Keratinocyte (primary cell): ENCODE measurements around the gene RBM19. TPM values are rescaled to one million over a fixed set of nuclear protein-coding genes. Genes with fewer than 3 reads are reported as not detected.

Experiments
- DNase-seq: peaks from one replicate; pipeline ENCODE4 v3.0.0-alpha.2; 2011; ENCODE audit warnings: low read depth, missing footprints, low spot score
- FAIRE-seq: peaks from 2 replicates; lab custom pipeline; 2011; peaks lifted over from hg19 to GRCh38; lab: Jason Lieb, UNC
- H2AFZ ChIP-seq: 2 replicates; pipeline ENCODE4 v1.6.0; 2012; ENCODE audit warnings: low read length, control low read depth, inconsistent platforms; ENCODE audit not compliant: control insufficient read depth
- H3K27ac ChIP-seq: 2 replicates; pipeline ENCODE4 v1.5.1; 2011; ENCODE audit warnings: low read length; ENCODE audit not compliant: control insufficient read depth, insufficient read depth
- H3K27me3 ChIP-seq: 3 replicates; pipeline ENCODE4 v1.6.0; 2011; ENCODE audit warnings: low read length; ENCODE audit not compliant: control insufficient read depth, insufficient read depth; ENCODE audit errors: extremely low read depth
- H3K36me3 ChIP-seq, 2 experiments: 2 replicates in 1 of 2; 3 replicates in 1 of 2; pipeline ENCODE4 v1.5.1; 2011; ENCODE audit warnings: low read length in 2 of 2, mild to moderate bottlenecking in 1 of 2; ENCODE audit not compliant: control insufficient read depth in 2 of 2, insufficient read depth in 2 of 2; ENCODE audit errors: extremely low read depth in 1 of 2
- H3K4me1 ChIP-seq: 3 replicates; pipeline ENCODE4 v1.5.1; 2011; ENCODE audit warnings: low read length; ENCODE audit not compliant: control insufficient read depth, insufficient read depth; ENCODE audit errors: extremely low read depth
- H3K4me2 ChIP-seq: 3 replicates; pipeline ENCODE4 v1.6.0; 2011; ENCODE audit warnings: low read depth, low read length; ENCODE audit not compliant: control insufficient read depth, insufficient read depth; ENCODE audit errors: extremely low read depth
- H3K4me3 ChIP-seq, 3 experiments: fragments of 200-600 bp in 1 of 3; sonication (generic) in 1 of 3; 2 replicates in 2 of 3; 3 replicates in 1 of 3; pipeline ENCODE4 v1.5.1; 2011 to 2016; ENCODE audit warnings: low read length in 3 of 3, mild to moderate bottlenecking in 3 of 3, control low read depth in 2 of 3, inconsistent platforms in 1 of 3, low read depth in 1 of 3, mixed read lengths in 1 of 3, mixed run types in 1 of 3, moderate library complexity in 1 of 3; ENCODE audit not compliant: control insufficient read depth in 2 of 3, insufficient read depth in 2 of 3; ENCODE audit errors: extremely low read depth in 1 of 3
- H3K79me2 ChIP-seq: 2 replicates; pipeline ENCODE4 v1.6.0; 2012; ENCODE audit warnings: low read length; ENCODE audit not compliant: control insufficient read depth, insufficient read depth
- H3K9ac ChIP-seq: 3 replicates; pipeline ENCODE4 v1.6.0; 2011; ENCODE audit warnings: low read length; ENCODE audit not compliant: control insufficient read depth, insufficient read depth; ENCODE audit errors: extremely low read depth
- H3K9me1 ChIP-seq: 3 replicates; pipeline ENCODE4 v1.6.0; 2011; ENCODE audit warnings: low read length; ENCODE audit not compliant: control insufficient read depth, insufficient read depth; ENCODE audit errors: extremely low read depth
- H3K9me3 ChIP-seq: 2 replicates; pipeline ENCODE4 v1.5.1; 2012; ENCODE audit warnings: low read depth, low read length; ENCODE audit not compliant: control insufficient read depth
- H4K20me1 ChIP-seq: 3 replicates; pipeline ENCODE4 v1.6.0; 2011; ENCODE audit warnings: low read length; ENCODE audit not compliant: control insufficient read depth, insufficient read depth; ENCODE audit errors: extremely low read depth
- EZH2 ChIP-seq: IDR thresholded peaks from one replicate; pipeline ENCODE4 v1.6.1; 2012; ENCODE audit warnings: inconsistent platforms, mild to moderate bottlenecking, low read length, moderate library complexity
- dilution Hi-C: fragments of 300-500 bp; cut with MboI; formaldehyde crosslinking; loops from one replicate; pipeline ENCODE4 v1.7.0; 2020; ENCODE audit warnings: low sequenced_read_pairs; ENCODE audit not compliant: extremely low pct_ligation_motif_present
- polyA plus RNA-seq, 5 experiments: library from polyadenylated mRNA; depleted of rRNA in 3 of 5; stranded (reverse) in 3 of 5; stranded (forward) in 1 of 5; unstranded in 1 of 5; fragments of >200 nt; gene quantifications; 1 replicate in 1 of 5; 2 replicates in 3 of 5; 3 replicates in 1 of 5; pipeline versions ENCODE4 v1.2.1 to v1.2.3, GENCODE V29; 2011 to 2012; ENCODE audit warnings: missing spikeins in 2 of 5, low read depth in 1 of 5, low replicate concordance in 1 of 5
- TF ChIP-seq, protein P1 (sequence below), 3 experiments: IDR thresholded peaks in 1 of 3; conservative IDR thresholded peaks in 1 of 3; optimal IDR thresholded peaks in 1 of 3; 2 replicates in 2 of 3; 3 replicates in 1 of 3; pipeline versions ENCODE3 to v1.5.1; 2011; ENCODE audit warnings: low read length in 3 of 3, mild to moderate bottlenecking in 3 of 3, moderate library complexity in 2 of 3, control low read depth in 1 of 3, inconsistent platforms in 1 of 3; ENCODE audit not compliant: insufficient read depth in 2 of 3; ENCODE audit errors: extremely low read depth in 1 of 3

Gene RBM19
- polyA plus RNA-seq, 1 donor (not counting 4 experiments of a cell fraction or from before 2014, with no cell fraction given) = 14.6 TPM

DNA sequence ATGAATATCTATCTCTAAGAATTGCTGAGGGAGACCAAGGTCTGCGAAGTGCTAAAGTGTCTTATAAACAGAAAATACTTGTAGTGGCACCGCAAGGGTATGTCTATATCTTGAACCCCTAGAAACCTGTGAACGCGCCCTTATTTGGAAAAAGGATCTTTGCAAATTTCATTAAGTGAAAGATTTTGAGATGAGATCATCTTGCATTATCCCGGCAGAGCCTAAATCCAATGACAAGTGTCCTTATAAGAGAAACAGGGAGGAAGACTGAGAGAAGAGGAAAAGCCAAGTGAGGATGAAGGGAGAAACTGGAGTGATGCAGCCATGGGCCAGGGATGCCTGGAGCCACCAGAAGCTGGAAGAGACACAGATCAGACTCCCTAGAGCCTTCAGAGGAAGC, 27.7 kb downstream of the RBM19 start:
- Histone ChIP-seq H3K9ac (no peak overlapping the region), H3K4me1 (no peaks in the 10 kb centered on the region), H2AFZ (no peak overlapping the region), H4K20me1 (no peaks in the 10 kb centered on the region), H3K79me2 (no peaks in the 10 kb centered on the region), H3K9me1 (no peaks in the 10 kb centered on the region), H3K27ac (no peak overlapping the region), H3K36me3 (peaks cover 23 to 38% of the 10 kb centered on the region in 2 experiments), H3K9me3 (no peaks in the 10 kb centered on the region), H3K4me2 (no peak overlapping the region), H3K27me3 (no peaks in the 10 kb centered on the region), H3K4me3 (no peak overlapping the region)
- dilution Hi-C loops = no loop called here
- DNase-seq = no peak
- TF ChIP-seq, protein P1, sequence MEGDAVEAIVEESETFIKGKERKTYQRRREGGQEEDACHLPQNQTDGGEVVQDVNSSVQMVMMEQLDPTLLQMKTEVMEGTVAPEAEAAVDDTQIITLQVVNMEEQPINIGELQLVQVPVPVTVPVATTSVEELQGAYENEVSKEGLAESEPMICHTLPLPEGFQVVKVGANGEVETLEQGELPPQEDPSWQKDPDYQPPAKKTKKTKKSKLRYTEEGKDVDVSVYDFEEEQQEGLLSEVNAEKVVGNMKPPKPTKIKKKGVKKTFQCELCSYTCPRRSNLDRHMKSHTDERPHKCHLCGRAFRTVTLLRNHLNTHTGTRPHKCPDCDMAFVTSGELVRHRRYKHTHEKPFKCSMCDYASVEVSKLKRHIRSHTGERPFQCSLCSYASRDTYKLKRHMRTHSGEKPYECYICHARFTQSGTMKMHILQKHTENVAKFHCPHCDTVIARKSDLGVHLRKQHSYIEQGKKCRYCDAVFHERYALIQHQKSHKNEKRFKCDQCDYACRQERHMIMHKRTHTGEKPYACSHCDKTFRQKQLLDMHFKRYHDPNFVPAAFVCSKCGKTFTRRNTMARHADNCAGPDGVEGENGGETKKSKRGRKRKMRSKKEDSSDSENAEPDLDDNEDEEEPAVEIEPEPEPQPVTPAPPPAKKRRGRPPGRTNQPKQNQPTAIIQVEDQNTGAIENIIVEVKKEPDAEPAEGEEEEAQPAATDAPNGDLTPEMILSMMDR (optimal IDR thresholded peaks at IDR 0.05 in 1 of 3, IDR thresholded peaks at IDR 0.05 in 1 of 3, conservative IDR thresholded peaks at IDR 0.05 in 1 of 3; ENCODE audit: extremely low read depth in 1 of 3, insufficient read depth in 2 of 3, low read length in 3 of 3) = no peak
- FAIRE-seq = no peak

DNA sequence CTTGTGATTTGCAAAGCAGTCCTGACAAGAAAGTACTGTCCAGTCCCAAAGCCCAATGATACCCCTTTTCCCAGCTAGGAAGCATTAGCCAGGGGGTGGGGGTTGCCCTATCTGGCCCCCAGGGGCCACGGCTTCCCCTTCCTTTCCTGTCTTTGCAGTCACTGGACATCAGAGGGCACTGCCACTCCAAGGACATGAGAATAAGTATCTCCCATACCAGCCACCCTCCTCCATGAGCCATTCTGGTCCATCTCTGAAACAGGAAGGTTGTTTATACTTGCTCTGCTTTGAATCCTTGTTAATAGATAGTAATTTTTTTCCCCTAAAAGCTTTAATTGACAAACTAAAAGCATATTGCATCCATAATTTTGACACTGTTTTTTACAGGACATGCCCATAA, 29.7 kb downstream of the RBM19 start:
- dilution Hi-C loops = no loop called here

More for the DNA sequence above, 29.7 kb downstream of the RBM19 start:
- no peak overlapping the region for H3K4me2 ChIP-seq
- no peaks in the 10 kb centered on the region for H3K79me2 ChIP-seq
- no peak overlapping the region for H3K9ac ChIP-seq
- no peaks in the 10 kb centered on the region for H3K9me3 ChIP-seq
- no peak for DNase-seq
- no peaks in the 10 kb centered on the region for H3K4me1 ChIP-seq
- peaks cover 15 to 28% of the 10 kb centered on the region in 2 experiments for H3K36me3 ChIP-seq
- H3K9me1 ChIP-seq = no peaks in the 10 kb centered on the region
- no peaks in the 10 kb centered on the region for H3K27me3 ChIP-seq
- no peaks in the 10 kb centered on the region for H4K20me1 ChIP-seq
- no peak overlapping the region for H3K27ac ChIP-seq
- no peak overlapping the region for H2AFZ ChIP-seq
- TF ChIP-seq, protein P1 (optimal IDR thresholded peaks at IDR 0.05 in 1 of 3, IDR thresholded peaks at IDR 0.05 in 1 of 3, conservative IDR thresholded peaks at IDR 0.05 in 1 of 3; ENCODE audit: extremely low read depth in 1 of 3, insufficient read depth in 2 of 3, low read length in 3 of 3) = no peak
- no peak for TF ChIP-seq EZH2
- no peak for FAIRE-seq
- no peak overlapping the region for H3K4me3 ChIP-seq
